ENCODE results near the gene FBXO42.

The FBXO42 gene

GRCh38 chr1:16204634-16205333, 147.5 kb downstream of the FBXO42 start:
- peak; percentile 43 for DNase-seq (ENCODE audit: low read depth)

- no peak for DNase-seq (ENCODE audit: low read depth)
These were observed 148.1 kb downstream of the FBXO42 start for GRCh38 chr1:16204216-16204615.

GRCh38 chr1:16203550-16203949, 148.7 kb downstream of the FBXO42 start:
- DNase-seq (ENCODE audit: low read depth): no peak

- DNase-seq (ENCODE audit: low read depth): no peak
These were observed 149.7 kb downstream of the FBXO42 start for GRCh38 chr1:16202281-16203210.

- DNase-seq (ENCODE audit: low read depth): no peak
These were observed 152.6 kb downstream of the FBXO42 start for GRCh38 chr1:16199700-16200099.

- DNase-seq (ENCODE audit: low read depth): no peak
These were observed 153.2 kb downstream of the FBXO42 start for GRCh38 chr1:16199157-16199501.

- DNase-seq (ENCODE audit: low read depth): no peak
These were observed 153.7 kb downstream of the FBXO42 start for GRCh38 chr1:16198444-16199156.

GRCh38 chr1:16196874-16197273, 155.4 kb downstream of the FBXO42 start:
- no peak for DNase-seq (ENCODE audit: low read depth)

Data from ELR (cell line).